GM13977 (cell line): Measurements from ENCODE around the gene PLXNA2.

Experiments
- DNase-seq: peaks from one replicate; pipeline ENCODE4 v3.0.0; 2012; ENCODE audit warnings: low spot score
- in situ Hi-C: fragments of 300-500 bp; cut with MboI; formaldehyde crosslinking; loops from one replicate; pipeline ENCODE4 v1.12.0; 2022; ENCODE audit warnings: low sequenced_read_pairs, low pct_unique_long_range_greater_than_20kb, mixed read lengths, inconsistent platforms; ENCODE audit not compliant: unreplicated experiment
- TF ChIP-seq, protein P1 (sequence below): IDR thresholded peaks from 2 replicates; pipeline ENCODE4 v1.5.1; 2012; ENCODE audit warnings: mild to moderate bottlenecking, control low read depth; ENCODE audit not compliant: insufficient read depth; ENCODE audit errors: extremely low read depth, missing control alignments

Gene PLXNA2

DNA sequence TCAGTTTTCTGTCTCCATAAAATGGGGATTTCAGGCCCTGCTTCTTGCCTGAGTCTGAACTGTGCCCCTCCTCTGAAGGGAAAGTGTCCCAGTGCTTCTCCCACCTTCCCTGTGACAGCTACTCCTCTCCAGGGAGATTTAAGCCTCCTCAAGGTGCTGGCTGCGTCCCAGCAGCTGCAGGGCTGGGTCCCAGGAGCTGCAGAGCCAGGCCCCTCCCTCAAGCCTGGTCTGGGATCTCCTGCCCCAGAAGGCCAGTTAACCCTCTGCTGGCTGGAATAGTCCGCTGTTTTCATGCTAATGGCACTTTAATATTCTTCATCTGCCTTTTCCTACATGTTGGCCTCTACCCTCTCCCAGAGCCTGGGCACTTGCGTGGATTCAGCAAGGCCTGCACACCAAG is 99.0 kb downstream of the PLXNA2 start:
- TF ChIP-seq, protein P1, sequence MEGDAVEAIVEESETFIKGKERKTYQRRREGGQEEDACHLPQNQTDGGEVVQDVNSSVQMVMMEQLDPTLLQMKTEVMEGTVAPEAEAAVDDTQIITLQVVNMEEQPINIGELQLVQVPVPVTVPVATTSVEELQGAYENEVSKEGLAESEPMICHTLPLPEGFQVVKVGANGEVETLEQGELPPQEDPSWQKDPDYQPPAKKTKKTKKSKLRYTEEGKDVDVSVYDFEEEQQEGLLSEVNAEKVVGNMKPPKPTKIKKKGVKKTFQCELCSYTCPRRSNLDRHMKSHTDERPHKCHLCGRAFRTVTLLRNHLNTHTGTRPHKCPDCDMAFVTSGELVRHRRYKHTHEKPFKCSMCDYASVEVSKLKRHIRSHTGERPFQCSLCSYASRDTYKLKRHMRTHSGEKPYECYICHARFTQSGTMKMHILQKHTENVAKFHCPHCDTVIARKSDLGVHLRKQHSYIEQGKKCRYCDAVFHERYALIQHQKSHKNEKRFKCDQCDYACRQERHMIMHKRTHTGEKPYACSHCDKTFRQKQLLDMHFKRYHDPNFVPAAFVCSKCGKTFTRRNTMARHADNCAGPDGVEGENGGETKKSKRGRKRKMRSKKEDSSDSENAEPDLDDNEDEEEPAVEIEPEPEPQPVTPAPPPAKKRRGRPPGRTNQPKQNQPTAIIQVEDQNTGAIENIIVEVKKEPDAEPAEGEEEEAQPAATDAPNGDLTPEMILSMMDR = no peak
- in situ Hi-C loops = loop anchor here (25.0 kb wide), 1 partner anchor 92 kb away; the partner anchor contains the start of gene PLXNA2
- DNase-seq = no peak

DNA sequence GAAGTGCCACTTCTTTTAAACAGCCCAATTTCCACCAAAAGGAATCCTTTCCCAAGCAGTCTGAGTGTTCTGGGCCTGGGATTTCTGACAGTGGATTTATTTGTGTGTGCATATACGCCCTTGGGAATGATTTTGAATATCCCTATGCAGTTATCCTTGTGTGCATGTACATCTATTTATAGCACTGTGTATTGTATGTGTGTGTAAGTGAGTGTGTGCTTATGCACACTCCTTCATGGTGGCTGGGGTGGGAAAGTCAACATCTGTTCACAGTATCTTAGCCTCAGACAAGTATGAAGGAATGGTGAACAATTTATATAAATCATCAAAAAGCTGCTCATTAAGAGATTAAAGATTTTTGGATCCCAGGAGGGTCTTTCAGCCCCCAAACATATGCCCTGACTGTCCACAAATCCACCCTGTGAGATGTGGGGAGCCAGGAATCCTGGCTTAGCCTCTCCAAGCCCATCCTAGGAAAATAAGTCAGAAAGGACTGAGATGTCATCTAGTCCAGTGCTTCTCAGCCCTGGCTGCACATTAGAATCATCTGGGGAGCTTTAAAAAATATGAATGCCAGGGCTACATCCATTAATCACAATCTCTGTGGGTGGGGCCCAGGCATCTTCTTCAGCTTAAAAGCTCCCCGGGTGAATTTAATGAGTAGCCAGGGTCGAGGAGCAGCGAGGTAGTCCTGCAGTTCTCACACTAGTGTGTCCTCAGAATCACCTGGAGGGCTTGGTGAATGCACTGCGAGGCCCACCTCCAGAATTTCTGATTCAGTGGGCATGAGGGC is 101.4 kb downstream of the PLXNA2 start:
- in situ Hi-C loops = loop anchor here (25.0 kb wide), 1 partner anchor 95 kb away; the partner anchor contains the start of gene PLXNA2
- DNase-seq = no peak
- TF ChIP-seq, protein P1 = no peak

DNA sequence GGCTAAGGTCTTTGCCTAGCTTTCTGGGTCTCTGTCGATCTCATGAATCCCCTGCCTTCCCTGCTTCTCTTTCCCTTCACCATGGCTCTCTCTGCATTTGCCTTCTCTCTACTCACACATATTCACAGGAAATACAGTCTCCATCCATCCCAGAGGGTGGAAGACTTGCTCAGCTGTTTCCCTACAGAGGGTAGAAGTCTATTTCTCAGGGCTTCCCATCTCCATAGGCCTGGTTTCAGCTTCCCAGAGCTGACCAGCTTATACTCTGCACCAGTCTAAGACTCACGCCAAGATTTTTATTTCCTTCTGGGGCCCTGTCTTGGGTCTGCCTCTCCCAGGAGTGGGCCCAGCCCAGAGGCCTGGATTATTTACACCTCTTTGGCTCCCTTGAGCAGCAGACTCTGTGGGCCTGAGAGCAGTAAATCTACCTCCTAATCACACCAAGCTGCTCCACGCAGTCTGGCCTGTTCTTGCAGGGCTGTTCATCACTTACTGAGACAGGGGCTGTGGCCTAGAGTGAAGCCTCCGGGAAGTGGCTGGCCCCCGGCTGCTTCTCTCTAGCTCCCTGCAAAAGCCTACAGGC is 102.5 kb downstream of the PLXNA2 start:
- in situ Hi-C loops = loop anchor here (25.0 kb wide), 1 partner anchor 96 kb away; the partner anchor contains the start of gene PLXNA2
- TF ChIP-seq, protein P1 = no peak
- DNase-seq = no peak

DNA sequence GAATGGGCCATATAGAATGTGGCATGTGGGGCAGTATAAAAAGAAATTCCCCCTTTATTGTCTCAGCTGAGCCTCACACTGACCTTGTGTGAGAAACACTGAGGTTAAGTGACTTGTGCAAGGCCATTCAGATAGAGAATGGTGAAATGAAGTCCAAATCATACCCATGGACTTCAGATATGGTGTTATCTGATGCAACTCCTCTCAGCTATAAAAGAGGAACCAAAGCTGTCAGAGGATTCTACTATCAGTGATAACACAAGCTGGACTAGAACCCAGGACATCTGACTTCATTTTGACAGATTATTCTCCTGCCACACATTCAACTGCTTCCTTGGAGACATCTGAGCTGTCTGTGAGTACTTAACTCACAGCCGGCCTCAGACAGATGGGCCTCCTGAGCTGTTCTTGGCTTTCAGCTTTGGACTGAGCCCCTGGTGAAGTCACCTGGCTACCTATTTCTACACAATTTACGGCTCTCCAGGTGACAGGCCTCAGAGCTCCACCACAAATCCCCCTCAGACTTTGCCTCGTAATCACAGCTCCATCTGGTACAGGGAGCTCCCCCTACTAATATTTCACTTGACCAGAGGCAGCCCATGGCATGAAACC is 104.6 kb downstream of the PLXNA2 start:
- DNase-seq = no peak
- in situ Hi-C loops = loop anchor here (25.0 kb wide), 1 partner anchor 98 kb away; the partner anchor contains the start of gene PLXNA2
- TF ChIP-seq, protein P1 = no peak

DNA sequence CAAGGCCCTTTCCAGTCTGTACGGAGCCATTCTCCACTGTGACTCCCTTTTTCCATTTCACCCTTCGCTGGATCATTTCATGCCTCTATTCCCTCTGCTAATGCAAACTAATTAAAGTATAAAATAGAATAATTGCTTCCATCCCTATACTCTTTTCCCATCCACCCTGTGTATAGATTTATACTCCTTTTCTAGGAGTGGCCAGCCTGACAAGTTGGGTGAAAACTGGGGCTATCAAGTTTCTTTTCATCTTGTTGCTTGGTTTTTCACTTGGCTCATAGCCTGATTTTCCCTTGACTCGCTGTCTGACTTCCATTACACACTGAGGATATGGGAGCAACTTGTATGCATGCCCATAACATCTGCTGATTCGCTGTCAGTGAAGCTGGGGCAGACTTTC is 107.0 kb downstream of the PLXNA2 start:
- in situ Hi-C loops = loop anchor here (25.0 kb wide), 1 partner anchor 100 kb away; the partner anchor contains the start of gene PLXNA2
- TF ChIP-seq, protein P1 = no peak
- DNase-seq = no peak

DNA sequence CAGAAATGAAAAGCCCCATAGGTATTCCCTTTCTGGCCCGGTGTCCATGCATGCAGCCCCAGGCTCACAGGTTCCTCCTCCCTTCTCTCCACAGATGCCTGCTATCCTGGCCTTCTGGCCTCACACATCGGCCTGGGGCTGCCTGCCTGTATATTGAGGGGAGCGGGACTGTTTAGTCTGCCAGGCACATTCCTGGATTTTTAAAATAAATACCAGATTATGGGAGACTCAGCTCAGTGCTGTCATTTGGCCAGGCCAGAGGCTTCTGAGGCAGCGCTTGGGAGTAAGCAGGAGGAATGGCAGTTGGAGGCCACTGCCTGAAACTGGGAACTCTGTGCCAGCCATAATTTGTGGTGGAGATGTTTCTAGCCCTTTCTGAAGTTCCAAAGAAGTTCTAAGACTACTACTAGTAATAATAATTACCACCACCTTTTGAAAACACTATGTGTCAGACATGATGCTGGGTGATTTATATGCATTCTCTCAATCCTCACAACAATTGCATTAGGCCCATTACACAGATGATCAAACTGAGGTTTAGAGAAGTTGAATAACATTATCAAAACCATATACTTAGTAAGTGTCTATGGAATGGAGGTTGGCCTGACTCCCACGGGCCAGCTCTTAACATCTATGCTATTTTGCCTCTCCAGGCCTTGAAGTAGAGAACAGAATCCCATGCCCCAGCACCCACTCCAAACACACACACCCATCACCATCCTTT is 107.6 kb downstream of the PLXNA2 start:
- in situ Hi-C loops = loop anchor here (25.0 kb wide), 1 partner anchor 101 kb away; the partner anchor contains the start of gene PLXNA2
- TF ChIP-seq, protein P1 = no peak
- no peak for DNase-seq
